MG63 (cell line): ENCODE data around the gene INSL4. TPM values are rescaled to one million over a fixed set of nuclear protein-coding genes. Genes with fewer than 3 reads are reported as not detected.

Source experiments
- DNase-seq: peaks from one replicate; pipeline ENCODE4 v3.0.0-alpha.2; 2020
- H3K27me3 ChIP-seq: fragments of 250-450 bp; sonication (Bioruptor Pico); 2 replicates; pipeline ENCODE4 v1.5.1; 2020; ENCODE audit warnings: mild to moderate bottlenecking, moderate library complexity
- H3K36me3 ChIP-seq: fragments of 250-450 bp; sonication (Bioruptor Pico); 2 replicates; pipeline ENCODE4 v1.5.1; 2020; ENCODE audit warnings: mild to moderate bottlenecking, moderate library complexity
- H3K4me3 ChIP-seq: fragments of 250-450 bp; sonication (Bioruptor Pico); 2 replicates; pipeline ENCODE4 v1.5.1; 2020; ENCODE audit warnings: mild to moderate bottlenecking, moderate library complexity
- H3K9me3 ChIP-seq: fragments of 250-450 bp; sonication (Bioruptor Pico); 2 replicates; pipeline ENCODE4 v1.5.1; 2020; ENCODE audit warnings: mild to moderate bottlenecking, moderate library complexity
- total RNA-seq: library from RNA; depleted of rRNA; stranded (reverse); fragments of >200 nt; shearing (Covaris generic); gene quantifications from 2 replicates; pipeline ENCODE4 v1.2.3, GENCODE V29; 2014; ENCODE audit warnings: low replicate concordance; rRNA removed

The INSL4 gene
- not detected in 2 replicates for total RNA-seq

DNA sequence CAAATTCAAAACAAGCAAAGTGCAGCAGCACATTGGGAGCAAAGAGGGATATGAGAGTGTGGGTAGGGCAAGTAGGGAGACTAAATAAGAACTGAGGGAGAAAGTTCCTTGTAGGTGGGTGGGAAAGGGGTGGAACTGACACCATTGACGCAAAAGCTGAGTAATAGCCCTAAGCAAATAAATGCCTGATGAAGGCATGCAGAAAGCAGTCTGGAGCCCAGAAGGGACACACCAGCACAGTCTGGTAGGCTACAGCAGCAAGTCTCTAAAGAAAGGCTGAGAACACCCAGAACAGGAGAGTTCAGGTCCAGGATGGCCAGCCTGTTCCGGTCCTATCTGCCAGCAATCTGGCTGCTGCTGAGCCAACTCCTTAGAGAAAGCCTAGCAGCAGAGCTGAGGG is at the start of gene INSL4:
Gene INSL4, plus strand, starts transcription at position 208 of the 400 bp plus-strand sequence. Its CDS starts 105 bp downstream, at position 313.
- no peak for DNase-seq

DNA sequence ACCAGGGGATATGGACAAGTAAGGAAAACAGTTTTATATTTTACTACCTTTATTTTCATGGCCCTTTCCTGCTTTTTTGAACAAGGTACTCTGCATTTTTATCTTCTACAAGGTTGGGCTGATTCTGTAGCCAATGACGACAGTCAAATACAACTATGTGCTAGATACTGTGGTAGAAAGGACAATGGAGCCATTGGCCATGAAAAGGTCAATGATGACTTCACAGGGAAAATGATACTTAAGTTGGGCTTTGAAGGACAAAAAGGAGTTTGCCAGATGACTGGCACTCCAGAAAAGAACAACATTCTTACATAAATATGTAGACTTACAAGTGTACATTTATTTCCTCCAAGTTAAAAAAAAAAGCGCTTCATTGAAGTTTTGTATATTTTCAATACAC is 46.4 kb upstream of the INSL4 start:
- Histone ChIP-seq H3K36me3 (no peaks in the 10 kb centered on the region), H3K4me3 (no peak overlapping the region), H3K27me3 (no peaks in the 10 kb centered on the region), H3K9me3 (no peaks in the 10 kb centered on the region)
- DNase-seq: no peak

More for the DNA sequence above, at the start of gene INSL4:
- no peak within 1 kb of the TSS for H3K4me3 ChIP-seq
- no peaks in the 10 kb centered on the region for H3K27me3 ChIP-seq
- no peaks in the 10 kb centered on the region for H3K9me3 ChIP-seq
- no peaks in the 10 kb centered on the region for H3K36me3 ChIP-seq

- Histone ChIP-seq H3K27me3 (no peaks in the 10 kb centered on the region), H3K4me3 (no peak within 1 kb of the TSS), H3K9me3 (no peaks in the 10 kb centered on the region), H3K36me3 (no peaks in the 10 kb centered on the region)
- no peak for DNase-seq
Observed at GRCh38 chr9:5185220-5185840, 45.9 kb upstream of the INSL4 start, which contains the start of gene INSL6. Gene INSL6 (minus strand): TSS chr9:5185639. CDS start chr9:5185602, 37 bp downstream.

- no peak overlapping the region for H3K4me3 ChIP-seq
- peak; percentile 2 for DNase-seq
- H3K36me3 ChIP-seq: no peaks in the 10 kb centered on the region
- no peaks in the 10 kb centered on the region for H3K27me3 ChIP-seq
- H3K9me3 ChIP-seq: no peaks in the 10 kb centered on the region
Observed at GRCh38 chr9:5186416-5187169, 44.6 kb upstream of the INSL4 start.

- no peaks in the 10 kb centered on the region for H3K27me3 ChIP-seq
- no peak overlapping the region for H3K4me3 ChIP-seq
- no peaks in the 10 kb centered on the region for H3K9me3 ChIP-seq
- H3K36me3 ChIP-seq: no peaks in the 10 kb centered on the region
- DNase-seq: no peak
Observed at GRCh38 chr9:5188060-5188984, 42.9 kb upstream of the INSL4 start.

DNA sequence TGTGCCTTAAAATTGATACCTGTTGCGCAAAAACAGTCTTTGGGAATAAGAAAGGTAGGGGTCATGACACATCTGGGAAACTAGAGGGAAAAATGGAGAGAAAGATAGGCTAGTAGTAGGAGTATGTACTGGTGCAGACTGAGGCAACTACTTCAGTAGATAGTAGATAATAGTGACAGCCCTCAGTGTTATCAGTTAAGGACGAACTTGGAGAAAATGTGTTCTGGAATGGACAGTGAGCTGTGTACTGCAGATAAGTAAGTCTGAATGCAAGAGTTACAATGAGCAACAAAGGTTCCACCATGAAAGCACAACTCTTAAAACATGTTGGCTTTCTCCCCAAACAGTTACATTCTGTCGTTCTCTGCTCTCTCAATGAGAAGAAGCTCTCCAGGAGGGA is 39.2 kb upstream of the INSL4 start:
- H3K9me3 ChIP-seq: no peaks in the 10 kb centered on the region

DNA sequence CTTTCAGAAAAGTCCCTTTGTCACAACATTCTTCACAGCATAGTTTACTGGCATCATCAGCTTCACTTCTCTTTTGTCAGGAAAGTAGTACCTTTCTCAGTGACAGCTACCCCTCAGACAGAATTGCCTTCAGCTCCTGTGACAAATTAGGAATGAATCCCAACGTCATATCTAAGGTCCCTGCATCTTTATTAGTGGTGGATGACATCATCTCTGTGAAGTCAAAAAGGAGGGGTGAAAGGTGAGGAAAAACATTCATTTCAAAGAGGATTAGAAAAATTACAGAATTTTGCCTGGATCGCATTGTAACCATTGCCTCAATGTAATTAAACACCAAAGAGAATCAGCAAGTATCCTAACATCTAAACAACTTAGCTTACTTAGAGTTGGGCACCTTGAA is 37.9 kb upstream of the INSL4 start:
- H3K27me3 ChIP-seq: no peaks in the 10 kb centered on the region
- no peaks in the 10 kb centered on the region for H3K9me3 ChIP-seq
- no peak for DNase-seq
- H3K36me3 ChIP-seq: no peaks in the 10 kb centered on the region
- H3K4me3 ChIP-seq: no peak overlapping the region

More for the DNA sequence above, 39.2 kb upstream of the INSL4 start:
- no peak for DNase-seq
- Histone ChIP-seq H3K4me3 (no peak overlapping the region), H3K36me3 (no peaks in the 10 kb centered on the region), H3K27me3 (no peaks in the 10 kb centered on the region)

- no peaks in the 10 kb centered on the region for H3K27me3 ChIP-seq
- no peaks in the 10 kb centered on the region for H3K36me3 ChIP-seq
- H3K4me3 ChIP-seq: no peak overlapping the region
- no peak for DNase-seq
- H3K9me3 ChIP-seq: no peaks in the 10 kb centered on the region
Observed at GRCh38 chr9:5195463-5195862, 35.8 kb upstream of the INSL4 start.

DNA sequence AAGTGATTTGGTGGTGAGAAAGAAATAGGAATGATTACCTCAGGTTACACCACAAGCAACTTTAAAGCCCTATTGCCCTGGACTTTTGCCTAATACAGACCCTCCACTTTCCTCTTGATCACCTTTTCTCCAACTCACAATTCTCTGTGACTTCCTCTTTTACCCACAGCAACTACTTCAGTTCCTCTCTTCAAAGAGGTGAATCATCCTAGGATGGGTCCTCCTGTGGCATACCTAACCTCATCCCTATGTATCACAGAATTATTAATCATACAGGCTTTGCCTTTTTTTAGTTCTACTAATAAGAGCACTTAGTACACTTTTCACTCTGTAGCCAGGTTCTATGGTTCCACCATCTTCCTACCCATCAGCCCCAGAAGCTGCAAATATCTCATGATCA is 26.1 kb upstream of the INSL4 start:
- H3K9me3 ChIP-seq: no peaks in the 10 kb centered on the region
- no peak for DNase-seq
- H3K27me3 ChIP-seq: no peaks in the 10 kb centered on the region
- no peaks in the 10 kb centered on the region for H3K36me3 ChIP-seq
- H3K4me3 ChIP-seq: no peak overlapping the region

DNA sequence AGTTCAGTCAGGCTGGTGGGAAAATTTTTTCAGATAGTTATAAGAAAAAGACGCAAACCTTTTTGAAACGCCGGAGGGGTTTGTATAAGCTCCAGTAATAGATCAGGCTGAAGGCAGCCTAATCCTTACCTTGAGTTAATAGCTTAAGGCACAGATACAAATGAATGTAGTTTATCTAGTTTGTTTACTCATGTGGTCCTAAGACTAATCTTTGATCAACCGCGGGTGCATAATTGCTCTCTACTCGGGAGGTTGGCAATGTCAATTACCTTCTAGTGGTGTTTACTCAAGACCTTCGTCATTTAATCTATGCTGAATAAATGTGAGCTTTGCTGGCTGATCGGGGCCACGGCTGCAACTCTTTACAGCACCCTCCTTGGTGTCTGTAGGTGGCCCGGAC is 665 bp upstream of the INSL4 start:
- Histone ChIP-seq H3K36me3 (no peaks in the 10 kb centered on the region), H3K4me3 (no peak overlapping the region), H3K27me3 (no peaks in the 10 kb centered on the region), H3K9me3 (no peaks in the 10 kb centered on the region)
- no peak for DNase-seq

- no peak for DNase-seq
- Histone ChIP-seq H3K36me3 (no peaks in the 10 kb centered on the region), H3K9me3 (no peaks in the 10 kb centered on the region), H3K27me3 (no peaks in the 10 kb centered on the region), H3K4me3 (no peak overlapping the region)
Observed at GRCh38 chr9:5263351-5264218, 32.4 kb downstream of the INSL4 start.

DNA sequence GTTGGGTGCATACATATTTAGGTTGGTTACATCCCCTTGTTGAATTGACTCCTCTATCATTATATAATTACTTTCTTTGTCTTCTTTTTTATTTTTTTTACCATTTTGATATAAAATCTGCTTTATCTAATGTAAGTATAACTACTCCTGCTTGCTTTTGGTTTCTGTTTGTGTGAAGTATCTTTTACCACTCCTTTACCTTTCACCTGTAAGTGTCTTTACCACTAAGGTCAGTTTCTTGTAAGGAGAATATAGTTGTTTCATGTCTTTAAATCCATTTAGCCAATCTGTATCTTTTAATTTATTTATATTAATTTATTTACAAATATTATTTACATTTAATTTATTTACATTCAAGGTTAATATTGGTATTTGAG is 33.0 kb downstream of the INSL4 start:
- H3K36me3 ChIP-seq: no peaks in the 10 kb centered on the region
- H3K9me3 ChIP-seq: no peaks in the 10 kb centered on the region
- DNase-seq: no peak
- no peaks in the 10 kb centered on the region for H3K27me3 ChIP-seq
- H3K4me3 ChIP-seq: no peak overlapping the region

GRCh38 chr9:5265939-5266338 is 34.7 kb downstream of the INSL4 start:
- H3K36me3 ChIP-seq: no peaks in the 10 kb centered on the region
- H3K4me3 ChIP-seq: no peak overlapping the region
- H3K27me3 ChIP-seq: no peaks in the 10 kb centered on the region
- no peak for DNase-seq
- H3K9me3 ChIP-seq: no peaks in the 10 kb centered on the region

- no peaks in the 10 kb centered on the region for H3K27me3 ChIP-seq
- H3K36me3 ChIP-seq: no peaks in the 10 kb centered on the region
- DNase-seq: no peak
- no peaks in the 10 kb centered on the region for H3K9me3 ChIP-seq
- H3K4me3 ChIP-seq: no peak overlapping the region
Observed at GRCh38 chr9:5269249-5269715, 38.1 kb downstream of the INSL4 start.

- Histone ChIP-seq H3K4me3 (no peak overlapping the region), H3K36me3 (no peaks in the 10 kb centered on the region), H3K27me3 (no peaks in the 10 kb centered on the region), H3K9me3 (no peaks in the 10 kb centered on the region)
- DNase-seq: no peak
Observed at GRCh38 chr9:5274770-5275169, 43.6 kb downstream of the INSL4 start.

- no peaks in the 10 kb centered on the region for H3K36me3 ChIP-seq
- no peaks in the 10 kb centered on the region for H3K9me3 ChIP-seq
- no peaks in the 10 kb centered on the region for H3K27me3 ChIP-seq
- no peak for DNase-seq
- no peak overlapping the region for H3K4me3 ChIP-seq
Observed at GRCh38 chr9:5278486-5278885, 47.3 kb downstream of the INSL4 start.
